Suprapubic skin (tissue), 4 donors: Measurements from ENCODE around the gene MYL6B.
A peak's percentile ranks its signal among the peaks of the same experiment; 100 is the strongest.

ENCODE experiments used
- CTCF ChIP-seq, 2 donors: fragments of 200-600 bp in 1 of 2; fragments of 450-650 bp in 1 of 2; sonication (generic) in 1 of 2; IDR thresholded peaks; one replicate each; pipeline ENCODE4 v1.5.1; 2016 to 2019; ENCODE audit warnings: antibody characterized with exemption in 2 of 2, mild to moderate bottlenecking in 1 of 2, moderate library complexity in 1 of 2
- EP300 ChIP-seq: sonication (generic); formaldehyde crosslinking; IDR thresholded peaks from one replicate; pipeline ENCODE4 v1.6.1; 2017; ENCODE audit warnings: antibody characterized with exemption
- POLR2A ChIP-seq, 2 donors: fragments of 450-650 bp; IDR thresholded peaks; one replicate each; pipeline ENCODE4 v1.6.1; 2017; ENCODE audit warnings: antibody characterized with exemption in 2 of 2, mild to moderate bottlenecking in 2 of 2, moderate library complexity in 2 of 2
- POLR2AphosphoS5 ChIP-seq, 3 donors: sonication (generic); formaldehyde crosslinking; IDR thresholded peaks; one replicate each; pipeline ENCODE4 v1.6.1; 2017; ENCODE audit warnings: antibody characterized with exemption in 3 of 3

- TF ChIP-seq POLR2A (IDR thresholded peaks at IDR 0.05): no peak
- peak; percentile 68 to 87 for TF ChIP-seq CTCF (IDR thresholded peaks at IDR 0.05)
- TF ChIP-seq POLR2AphosphoS5 (IDR thresholded peaks at IDR 0.05): no peak
- TF ChIP-seq EP300: no peak
Measured at GRCh38 chr12:56193025-56193578, 40.7 kb downstream of the MYL6B start.
